SK-N-SH treated with all-trans-retinoic acid at 6 μM for 48 hours (cell line): ENCODE measurements around the gene FOXG1.

ENCODE experiments used
- ARNTL ChIP-seq: fragments of 450-650 bp; formaldehyde crosslinking; IDR thresholded peaks from 2 replicates; pipeline ENCODE4 v1.5.0; 2020; ENCODE audit warnings: low read depth, mild to moderate bottlenecking, moderate library complexity, borderline replicate concordance
- BACH2 ChIP-seq: fragments of 250-450 bp; sonication (Bioruptor Pico); IDR thresholded peaks from 2 replicates; pipeline ENCODE4 v1.9.0; 2021; ENCODE audit warnings: mild to moderate bottlenecking, borderline replicate concordance
- CREB5 ChIP-seq: fragments of 250-450 bp; sonication (Bioruptor Pico); IDR thresholded peaks from 2 replicates; pipeline ENCODE4 v1.5.1; 2020; ENCODE audit warnings: low read depth, mild to moderate bottlenecking, moderate library complexity
- ESRRG ChIP-seq: fragments of 250-450 bp; sonication (Bioruptor Pico); IDR thresholded peaks from 2 replicates; pipeline ENCODE4 v1.6.1; 2021; ENCODE audit warnings: mild to moderate bottlenecking
- ZFP30 ChIP-seq: fragments of 450-650 bp; formaldehyde crosslinking; IDR thresholded peaks from 2 replicates; pipeline ENCODE4 v1.5.0; 2022; ENCODE audit warnings: mild to moderate bottlenecking, moderate library complexity
- TF ChIP-seq, protein P1 (sequence below): fragments of 250-450 bp; sonication (Bioruptor Pico); IDR thresholded peaks from 2 replicates; pipeline ENCODE4 v1.8.0; 2021; ENCODE audit warnings: low read depth, mild to moderate bottlenecking, moderate library complexity, borderline replicate concordance

GRCh38 chr14:28765169-28765830 is 1.3 kb upstream of the FOXG1 start:
- no peak for TF ChIP-seq BACH2 (CRISPR knock-in tag)
- TF ChIP-seq ARNTL (CRISPR knock-in tag) = no peak
- no peak for TF ChIP-seq ZFP30 (CRISPR knock-in tag)
- no peak for TF ChIP-seq CREB5 (CRISPR knock-in tag)
- no peak for TF ChIP-seq ESRRG (CRISPR knock-in tag)
- TF ChIP-seq, protein P1, sequence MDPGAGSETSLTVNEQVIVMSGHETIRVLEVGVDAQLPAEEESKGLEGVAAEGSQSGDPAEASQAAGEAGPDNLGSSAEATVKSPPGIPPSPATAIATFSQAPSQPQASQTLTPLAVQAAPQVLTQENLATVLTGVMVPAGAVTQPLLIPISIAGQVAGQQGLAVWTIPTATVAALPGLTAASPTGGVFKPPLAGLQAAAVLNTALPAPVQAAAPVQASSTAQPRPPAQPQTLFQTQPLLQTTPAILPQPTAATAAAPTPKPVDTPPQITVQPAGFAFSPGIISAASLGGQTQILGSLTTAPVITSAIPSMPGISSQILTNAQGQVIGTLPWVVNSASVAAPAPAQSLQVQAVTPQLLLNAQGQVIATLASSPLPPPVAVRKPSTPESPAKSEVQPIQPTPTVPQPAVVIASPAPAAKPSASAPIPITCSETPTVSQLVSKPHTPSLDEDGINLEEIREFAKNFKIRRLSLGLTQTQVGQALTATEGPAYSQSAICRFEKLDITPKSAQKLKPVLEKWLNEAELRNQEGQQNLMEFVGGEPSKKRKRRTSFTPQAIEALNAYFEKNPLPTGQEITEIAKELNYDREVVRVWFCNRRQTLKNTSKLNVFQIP (CRISPR knock-in tag) = no peak
